HepG2 (cell line): Measurements from ENCODE around the gene DUT. TPM values are rescaled to one million over a fixed set of nuclear protein-coding genes. Genes with fewer than 3 reads are reported as not detected.

Experiments
- CHD2 ChIP-seq: IDR thresholded peaks from 2 replicates; pipeline ENCODE4 v1.6.1; 2011; ENCODE audit warnings: low read depth, low read length, improper control_type of control experiment
- DBP ChIP-seq: sonication (generic); formaldehyde crosslinking; IDR thresholded peaks from 2 replicates; pipeline ENCODE4 v1.4.0; 2020; ENCODE audit warnings: missing genetic modification reagents; ENCODE audit errors: not compliant biosample characterization
- HNF4G ChIP-seq, 2 experiments: sonication (generic) in 1 of 2; formaldehyde crosslinking in 1 of 2; IDR thresholded peaks; 2 replicates each; pipeline versions ENCODE4 v1.4.0 to v1.6.1; 2011 to 2020; ENCODE audit warnings: borderline replicate concordance in 2 of 2, low read depth in 2 of 2, mild to moderate bottlenecking in 2 of 2, low read length in 1 of 2, missing genetic modification reagents in 1 of 2, moderate library complexity in 1 of 2
- HNRNPL ChIP-seq: fragments of 200-400 bp; formaldehyde crosslinking; IDR thresholded peaks from 2 replicates; pipeline ENCODE4 v1.6.1; 2017; ENCODE audit warnings: mild to moderate bottlenecking, low read depth, low read length
- MATR3 ChIP-seq: sonication (generic); formaldehyde crosslinking; IDR thresholded peaks from 2 replicates; pipeline ENCODE4 v1.4.0; 2020; ENCODE audit warnings: missing genetic modification reagents
- MIER3 ChIP-seq: IDR thresholded peaks from 2 replicates; pipeline ENCODE4 v1.6.1; 2016; ENCODE audit warnings: missing compliant biosample characterization, borderline replicate concordance
- NFRKB ChIP-seq: fragments of 450-650 bp; IDR thresholded peaks from 2 replicates; pipeline ENCODE4 v1.6.1; 2017
- RXRA ChIP-seq: sonication (generic); formaldehyde crosslinking; IDR thresholded peaks from 2 replicates; pipeline ENCODE4 v1.5.1; 2020; ENCODE audit warnings: missing genetic modification reagents
- SP2 ChIP-seq: sonication (generic); formaldehyde crosslinking; IDR thresholded peaks from 2 replicates; pipeline ENCODE4 v1.5.1; 2020; ENCODE audit warnings: mild to moderate bottlenecking, missing genetic modification reagents
- ZBTB2 ChIP-seq: sonication (generic); formaldehyde crosslinking; IDR thresholded peaks from 2 replicates; pipeline ENCODE4 v1.8.0; 2022; ENCODE audit warnings: low read depth, missing genetic modification reagents
- ZBTB3 ChIP-seq: sonication (generic); formaldehyde crosslinking; IDR thresholded peaks from 2 replicates; pipeline ENCODE4 v1.4.0; 2020; ENCODE audit warnings: low read depth, mild to moderate bottlenecking, moderate library complexity, missing genetic modification reagents, borderline replicate concordance
- ZFP37 ChIP-seq: sonication (generic); formaldehyde crosslinking; IDR thresholded peaks from 2 replicates; pipeline ENCODE4 v1.4.0; 2020; ENCODE audit warnings: missing genetic modification reagents, borderline replicate concordance
- ZNF207 ChIP-seq: fragments of 450-650 bp; IDR thresholded peaks from 2 replicates; pipeline ENCODE4 v1.6.1; 2016; ENCODE audit warnings: antibody characterized with exemption, borderline replicate concordance
- ZNF264 ChIP-seq: sonication (generic); formaldehyde crosslinking; IDR thresholded peaks from 2 replicates; pipeline ENCODE4 v1.4.0; 2020; ENCODE audit warnings: missing genetic modification reagents
- ZNF414 ChIP-seq: sonication (generic); formaldehyde crosslinking; IDR thresholded peaks from 2 replicates; pipeline ENCODE4 v1.5.0; 2020; ENCODE audit warnings: missing genetic modification reagents
- ZNF513 ChIP-seq: sonication (generic); formaldehyde crosslinking; conservative IDR thresholded peaks from 2 replicates; pipeline ENCODE4 v1.5.0; 2020; ENCODE audit warnings: missing genetic modification reagents
- ZNF781 ChIP-seq: sonication (generic); formaldehyde crosslinking; IDR thresholded peaks from 2 replicates; pipeline ENCODE4 v1.5.1; 2020; ENCODE audit warnings: borderline replicate concordance, mild to moderate bottlenecking, missing genetic modification reagents; ENCODE audit errors: not compliant biosample characterization
- polyA plus RNA-seq, 8 experiments: library from polyadenylated mRNA; depleted of rRNA in 3 of 8; stranded (reverse) in 7 of 8; unstranded in 1 of 8; fragments of >200 nt; fragmentation: Illumina TruSeq in 4 of 8; extraction: Trizol in 4 of 8; gene quantifications; 2 replicates each; pipeline versions ENCODE4 v1.2.1 to v1.2.3, GENCODE V29; 2011 to 2016; ENCODE audit warnings: low read depth in 4 of 8, missing spikeins in 1 of 8, mixed read lengths in 1 of 8; ENCODE audit not compliant: insufficient read depth in 1 of 8
- total RNA-seq, 5 experiments: library from RNA; depleted of rRNA; stranded (reverse); fragments of >200 nt; fragmentation: Illumina TruSeq; extraction: Trizol; gene quantifications; 2 replicates each; pipeline ENCODE4 v1.2.3, GENCODE V29; 2016; ENCODE audit warnings: low read depth in 1 of 5
- TF ChIP-seq, protein P1 (sequence below): fragments of 450-650 bp; IDR thresholded peaks from 2 replicates; pipeline ENCODE4 v1.6.1; 2017; ENCODE audit warnings: mild to moderate bottlenecking
- TF ChIP-seq, protein P2 (sequence below): sonication (generic); formaldehyde crosslinking; IDR thresholded peaks from 2 replicates; pipeline ENCODE4 v1.5.0; 2020; ENCODE audit warnings: missing genetic modification reagents, mild to moderate bottlenecking, borderline replicate concordance

DUT gene
- total and polyA plus RNA-seq, 2 of the 13 experiments (the other 11 are each of a cell fraction or from before 2014, with no cell fraction given), result 36.7 to 131 TPM

GRCh38 chr15:48330855-48331795 is at the start of gene DUT (continued):
- no peak for TF ChIP-seq DBP
- TF ChIP-seq ZBTB2 (CRISPR knock-in tag), result no peak
- TF ChIP-seq, protein P1, sequence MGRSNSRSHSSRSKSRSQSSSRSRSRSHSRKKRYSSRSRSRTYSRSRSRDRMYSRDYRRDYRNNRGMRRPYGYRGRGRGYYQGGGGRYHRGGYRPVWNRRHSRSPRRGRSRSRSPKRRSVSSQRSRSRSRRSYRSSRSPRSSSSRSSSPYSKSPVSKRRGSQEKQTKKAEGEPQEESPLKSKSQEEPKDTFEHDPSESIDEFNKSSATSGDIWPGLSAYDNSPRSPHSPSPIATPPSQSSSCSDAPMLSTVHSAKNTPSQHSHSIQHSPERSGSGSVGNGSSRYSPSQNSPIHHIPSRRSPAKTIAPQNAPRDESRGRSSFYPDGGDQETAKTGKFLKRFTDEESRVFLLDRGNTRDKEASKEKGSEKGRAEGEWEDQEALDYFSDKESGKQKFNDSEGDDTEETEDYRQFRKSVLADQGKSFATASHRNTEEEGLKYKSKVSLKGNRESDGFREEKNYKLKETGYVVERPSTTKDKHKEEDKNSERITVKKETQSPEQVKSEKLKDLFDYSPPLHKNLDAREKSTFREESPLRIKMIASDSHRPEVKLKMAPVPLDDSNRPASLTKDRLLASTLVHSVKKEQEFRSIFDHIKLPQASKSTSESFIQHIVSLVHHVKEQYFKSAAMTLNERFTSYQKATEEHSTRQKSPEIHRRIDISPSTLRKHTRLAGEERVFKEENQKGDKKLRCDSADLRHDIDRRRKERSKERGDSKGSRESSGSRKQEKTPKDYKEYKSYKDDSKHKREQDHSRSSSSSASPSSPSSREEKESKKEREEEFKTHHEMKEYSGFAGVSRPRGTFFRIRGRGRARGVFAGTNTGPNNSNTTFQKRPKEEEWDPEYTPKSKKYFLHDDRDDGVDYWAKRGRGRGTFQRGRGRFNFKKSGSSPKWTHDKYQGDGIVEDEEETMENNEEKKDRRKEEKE, result no peak
- TF ChIP-seq MIER3 (CRISPR knock-in tag), result 0 out of 2 replicates have a peak, but pooled peaks have one; percentile 53
- peak; percentile 41; the same call in 1 of the 2 replicates for TF ChIP-seq ZNF513
- TF ChIP-seq ZBTB3 (CRISPR knock-in tag), result no peak
- TF ChIP-seq ZNF781 (CRISPR knock-in tag), result peak; percentile 18
- TF ChIP-seq ZNF207, result no peak
- peak; percentile 34; the same call in 1 of the 2 replicates for TF ChIP-seq RXRA
- TF ChIP-seq NFRKB, result no peak
- TF ChIP-seq MATR3, result no peak
- TF ChIP-seq ZFP37 (CRISPR knock-in tag), result no peak
- no peak for TF ChIP-seq HNRNPL
- peak; percentile 37; the same call in 1 of the 2 replicates for TF ChIP-seq ZNF264 (CRISPR knock-in tag)
- TF ChIP-seq, protein P2, sequence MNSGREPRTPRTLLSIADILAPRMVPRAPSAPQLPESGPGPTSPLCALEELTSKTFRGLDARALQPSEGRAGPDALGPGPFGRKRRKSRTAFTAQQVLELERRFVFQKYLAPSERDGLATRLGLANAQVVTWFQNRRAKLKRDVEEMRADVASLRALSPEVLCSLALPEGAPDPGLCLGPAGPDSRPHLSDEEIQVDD, result peak; percentile 47; the same call in 1 of the 2 replicates
- 0 out of 2 replicates have a peak, but pooled peaks have one; percentile 33 for TF ChIP-seq CHD2
- TF ChIP-seq ZNF414 (CRISPR knock-in tag), result no peak
- TF ChIP-seq SP2 (CRISPR knock-in tag), result peak; percentile 64
- TF ChIP-seq HNF4G (IDR thresholded peaks at IDR 0.05; ENCODE audit: borderline replicate concordance, low read depth, low read length), result no peak
- TF ChIP-seq HNF4G (CRISPR knock-in tag; IDR thresholded peaks at IDR 0.05; ENCODE audit: borderline replicate concordance, low read depth), result no peak
